Measurements from ENCODE around the gene FAM227A. TPM values are rescaled to one million over a fixed set of nuclear protein-coding genes. Genes with fewer than 3 reads are reported as not detected.

Gene FAM227A
- total and polyA plus RNA-seq, 2 of the 4 experiments (the other 2 are of a cell fraction): 1.3 to 1.4 TPM

DNA sequence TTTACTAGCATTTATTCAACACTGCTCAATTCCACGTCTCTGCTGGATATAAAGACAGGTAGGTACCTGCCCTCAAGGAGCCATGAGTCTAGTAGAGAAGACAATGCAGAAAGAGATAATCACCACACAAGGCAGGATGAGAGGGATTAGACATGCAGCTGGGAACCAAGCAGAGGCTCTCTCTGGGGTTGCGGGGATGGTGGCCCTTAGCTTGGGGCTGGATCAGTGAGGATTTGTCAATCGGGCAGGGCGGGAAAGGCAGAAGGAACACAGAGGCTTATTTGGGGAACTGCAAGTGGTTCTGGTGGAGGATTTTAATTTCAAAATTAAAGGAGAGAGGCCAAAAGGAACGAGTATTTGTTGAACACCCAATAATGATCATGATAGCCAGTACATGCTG is 77.7 kb downstream of the FAM227A start:
- 70% methylated on average over 2 of the region's 5 CpGs; no CpG with 5 or more reads in 1 of the 2 experiments for WGBS, 2 experiments (ENCODE audit: extremely low coverage in 2 of 2, insufficient read length in 1 of 2)
- no peak overlapping the region for H3K23ac ChIP-seq (ENCODE audit: low read depth, low read length)
- H4K20me1 ChIP-seq (ENCODE audit: insufficient read depth, low read length): no peaks in the 10 kb centered on the region
- TF ChIP-seq NFE2L2 (IDR thresholded peaks at IDR 0.05; ENCODE audit: low read depth, low read length) (no peak), BHLHE40 (IDR thresholded peaks at IDR 0.05; ENCODE audit: low read depth, low read length) (no peak), RCOR1 (IDR thresholded peaks at IDR 0.05; ENCODE audit: insufficient replicate concordance, low read length) (no peak), MXI1 (IDR thresholded peaks at IDR 0.05; ENCODE audit: borderline replicate concordance, low read depth, low read length) (no peak), MAFK (IDR thresholded peaks at IDR 0.05; ENCODE audit: low read depth, low read length) (no peak), CEBPB (IDR thresholded peaks at IDR 0.05; ENCODE audit: low read depth, low read length) (no peak), MAZ (IDR thresholded peaks at IDR 0.05; ENCODE audit: borderline replicate concordance, low read depth, low read length) (no peak), POLR2A (IDR thresholded peaks at IDR 0.05; ENCODE audit: low read depth, low read length) (no peak), SMC3 (IDR thresholded peaks at IDR 0.05; ENCODE audit: low read depth, low read length) (no peak), RFX5 (IDR thresholded peaks at IDR 0.05; ENCODE audit: low read depth, low read length) (no peak), RAD21 (IDR thresholded peaks at IDR 0.05; ENCODE audit: low read length) (no peak)
- TF ChIP-seq, protein P1, sequence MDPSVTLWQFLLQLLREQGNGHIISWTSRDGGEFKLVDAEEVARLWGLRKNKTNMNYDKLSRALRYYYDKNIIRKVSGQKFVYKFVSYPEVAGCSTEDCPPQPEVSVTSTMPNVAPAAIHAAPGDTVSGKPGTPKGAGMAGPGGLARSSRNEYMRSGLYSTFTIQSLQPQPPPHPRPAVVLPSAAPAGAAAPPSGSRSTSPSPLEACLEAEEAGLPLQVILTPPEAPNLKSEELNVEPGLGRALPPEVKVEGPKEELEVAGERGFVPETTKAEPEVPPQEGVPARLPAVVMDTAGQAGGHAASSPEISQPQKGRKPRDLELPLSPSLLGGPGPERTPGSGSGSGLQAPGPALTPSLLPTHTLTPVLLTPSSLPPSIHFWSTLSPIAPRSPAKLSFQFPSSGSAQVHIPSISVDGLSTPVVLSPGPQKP (IDR thresholded peaks at IDR 0.05; ENCODE audit: borderline replicate concordance, low read depth, low read length): no peak
- no peak overlapping the region for H3K4me2 ChIP-seq (ENCODE audit: low read depth, low read length)
- H4K5ac ChIP-seq (ENCODE audit: low read depth, low read length): no peak overlapping the region
- dilution Hi-C loops (cut with HindIII; ENCODE audit: low sequenced_read_pairs, unreplicated experiment) (no loop called here), intact Hi-C loops (cut with micrococcal nuclease) (loop anchor here (10.0 kb wide), 1 partner anchor 164 kb away; no protein-coding TSS in a partner anchor), in situ Hi-C loops (cut with MboI; ENCODE audit: low sequenced_read_pairs) (loop anchor here (10.0 kb wide), 1 partner anchor 524 kb away; the partner anchor contains the start of gene PICK1)
- H3K9ac ChIP-seq (ENCODE audit: low read depth, low read length): no peak overlapping the region
- no peaks in the 10 kb centered on the region for H3K27me3 ChIP-seq (ENCODE audit: control insufficient read depth, insufficient read depth, low read length)
- H2BK5ac ChIP-seq (ENCODE audit: low read depth, low read length, poor library complexity, severe bottlenecking): no peak overlapping the region
- no peak overlapping the region for H3K14ac ChIP-seq (replicated peaks; ENCODE audit: low read depth, low read length)
- H2AK9ac ChIP-seq (replicated peaks; ENCODE audit: low read depth, low read length, poor library complexity): no peak overlapping the region
- H2AFZ ChIP-seq (replicated peaks; ENCODE audit: low read length, poor library complexity): no peak overlapping the region
- H3K56ac ChIP-seq (ENCODE audit: extremely low read depth, insufficient read depth, low read length): no peak overlapping the region
- BruUV-seq (replicated peaks): no TSS peak
- CTCF ChIA-PET: no interaction called here
- no peak overlapping the region for H3K4ac ChIP-seq (ENCODE audit: low read depth, low read length)
- POLR2A ChIA-PET (ENCODE audit: unreplicated experiment): no interaction called here
- no peak overlapping the region for H3K4me3 ChIP-seq (ENCODE audit: insufficient read depth, low read depth, low read length)
- ATAC-seq (ENCODE audit: low read depth) (no peak), DNase-seq (no peak)
- no peak overlapping the region for H2AK5ac ChIP-seq (ENCODE audit: low read depth, low read length)
- H3K18ac ChIP-seq (ENCODE audit: low read depth, low read length): no peak overlapping the region
- H2BK120ac ChIP-seq (ENCODE audit: low read depth, low read length): no peak overlapping the region
- H2BK20ac ChIP-seq (ENCODE audit: low read depth, low read length): no peak overlapping the region
- no peaks in the 10 kb centered on the region for H3K9me3 ChIP-seq (ENCODE audit: control insufficient read depth, insufficient read depth, low read length)
- no peak overlapping the region for H2BK15ac ChIP-seq (ENCODE audit: low read depth, low read length)
- H3K36me3 ChIP-seq (ENCODE audit: control insufficient read depth, insufficient read depth, low read length): no peaks in the 10 kb centered on the region
- no peak overlapping the region for H3K27ac ChIP-seq (ENCODE audit: insufficient read depth, low read length)
- H3K9me1 ChIP-seq (ENCODE audit: insufficient read depth, low read length): no peaks in the 10 kb centered on the region
- H3K79me1 ChIP-seq (ENCODE audit: low read depth in 1 of 2, low read length in 2 of 2): no peaks in the 10 kb centered on the region
- H4K8ac ChIP-seq (ENCODE audit: low read depth in 2 of 2, low read length in 2 of 2): no peak overlapping the region
- H3K4me1 ChIP-seq (ENCODE audit: control insufficient read depth, insufficient read depth, low read length): no peaks in the 10 kb centered on the region
- H4K91ac ChIP-seq (ENCODE audit: insufficient read depth, low read depth, low read length): no peak overlapping the region

Data from IMR-90 (cell line).